ENCODE measurements around the gene EPB41L3.

The EPB41L3 gene

DNA sequence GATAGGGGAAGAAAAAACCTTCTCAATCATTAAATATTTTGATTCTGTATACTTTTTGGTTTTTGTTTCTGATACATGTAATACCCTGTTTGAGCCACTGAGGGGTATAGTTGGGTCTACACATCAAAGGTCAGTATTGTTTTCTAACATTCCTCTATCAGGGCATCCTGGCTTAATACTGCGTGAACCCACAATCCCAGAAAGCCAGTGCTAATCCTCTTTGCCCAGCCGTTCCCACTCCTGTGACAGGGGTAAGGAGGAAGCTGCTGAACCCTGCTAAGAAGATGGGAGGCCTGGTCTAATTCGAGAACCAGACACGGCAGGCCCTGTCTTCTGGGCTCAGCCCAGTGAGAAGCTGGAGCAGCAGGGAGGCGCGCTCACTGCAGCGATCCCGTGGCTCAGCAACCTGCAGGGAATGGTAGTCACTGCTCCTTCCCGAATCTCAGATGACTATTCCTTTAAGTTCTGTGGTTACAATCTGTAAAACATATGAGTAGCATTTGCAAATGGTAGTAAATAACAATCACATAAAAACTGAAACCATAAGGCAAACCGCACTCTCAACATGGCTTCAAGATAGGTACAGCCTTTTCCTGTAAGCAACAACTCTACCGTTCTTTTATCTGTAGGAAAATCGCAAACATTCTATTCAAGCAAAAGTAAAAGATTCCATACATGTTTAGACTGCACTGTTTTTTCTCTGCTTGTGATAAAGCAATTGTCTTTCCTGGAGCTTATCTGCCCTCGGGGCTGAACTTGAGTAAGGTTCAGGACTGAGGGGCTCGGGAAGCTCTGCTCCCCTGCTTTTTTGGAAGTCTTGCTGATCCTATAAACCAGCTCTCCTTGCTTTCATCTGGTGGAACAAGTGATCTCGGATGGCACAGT, 87.0 kb downstream of the EPB41L3 start:
- Histone ChIP-seq H3K4me1 (peaks cover 21% of the 10 kb centered on the region), H3K4me3 (ENCODE audit: low read depth, low read length) (no peak overlapping the region)

GRCh38 chr18:5455674-5456073, 88.1 kb downstream of the EPB41L3 start:
- no peak overlapping the region for H3K9ac ChIP-seq
- H3K27ac ChIP-seq, result peak overlapping the region; percentile 67
- TF ChIP-seq, protein P1, sequence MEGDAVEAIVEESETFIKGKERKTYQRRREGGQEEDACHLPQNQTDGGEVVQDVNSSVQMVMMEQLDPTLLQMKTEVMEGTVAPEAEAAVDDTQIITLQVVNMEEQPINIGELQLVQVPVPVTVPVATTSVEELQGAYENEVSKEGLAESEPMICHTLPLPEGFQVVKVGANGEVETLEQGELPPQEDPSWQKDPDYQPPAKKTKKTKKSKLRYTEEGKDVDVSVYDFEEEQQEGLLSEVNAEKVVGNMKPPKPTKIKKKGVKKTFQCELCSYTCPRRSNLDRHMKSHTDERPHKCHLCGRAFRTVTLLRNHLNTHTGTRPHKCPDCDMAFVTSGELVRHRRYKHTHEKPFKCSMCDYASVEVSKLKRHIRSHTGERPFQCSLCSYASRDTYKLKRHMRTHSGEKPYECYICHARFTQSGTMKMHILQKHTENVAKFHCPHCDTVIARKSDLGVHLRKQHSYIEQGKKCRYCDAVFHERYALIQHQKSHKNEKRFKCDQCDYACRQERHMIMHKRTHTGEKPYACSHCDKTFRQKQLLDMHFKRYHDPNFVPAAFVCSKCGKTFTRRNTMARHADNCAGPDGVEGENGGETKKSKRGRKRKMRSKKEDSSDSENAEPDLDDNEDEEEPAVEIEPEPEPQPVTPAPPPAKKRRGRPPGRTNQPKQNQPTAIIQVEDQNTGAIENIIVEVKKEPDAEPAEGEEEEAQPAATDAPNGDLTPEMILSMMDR (IDR thresholded peaks at IDR 0.05), result no peak
- peaks cover 14% of the 10 kb centered on the region for H3K79me2 ChIP-seq
- peaks cover 29% of the 10 kb centered on the region for H3K4me1 ChIP-seq
- H3K27me3 ChIP-seq (ENCODE audit: control insufficient read depth, insufficient read depth, low read length), result no peaks in the 10 kb centered on the region
- no peaks in the 10 kb centered on the region for H3K9me3 ChIP-seq (ENCODE audit: control insufficient read depth, low read length)
- no peak overlapping the region for H3K4me2 ChIP-seq (ENCODE audit: low read length)
- no peak overlapping the region for H2AFZ ChIP-seq
- no peaks in the 10 kb centered on the region for H3K36me3 ChIP-seq (ENCODE audit: control insufficient read depth, insufficient read depth, low read length)
- no peak overlapping the region for H3K4me3 ChIP-seq (ENCODE audit: low read depth, low read length)

More for the DNA sequence above, 87.0 kb downstream of the EPB41L3 start:
- H3K79me2 ChIP-seq, result peaks cover 5% of the 10 kb centered on the region
- TF ChIP-seq, protein P1 (IDR thresholded peaks at IDR 0.05), result peak; percentile 75
- H3K9me3 ChIP-seq (ENCODE audit: control insufficient read depth, low read length), result no peaks in the 10 kb centered on the region
- H3K27me3 ChIP-seq (ENCODE audit: control insufficient read depth, insufficient read depth, low read length), result no peaks in the 10 kb centered on the region
- H3K9ac ChIP-seq, result no peak overlapping the region
- H2AFZ ChIP-seq, result peak overlapping the region; percentile 65
- H3K27ac ChIP-seq, result peak overlapping the region; percentile 67
- no peak overlapping the region for H3K4me2 ChIP-seq (ENCODE audit: low read length)
- no peaks in the 10 kb centered on the region for H3K36me3 ChIP-seq (ENCODE audit: control insufficient read depth, insufficient read depth, low read length)

DNA sequence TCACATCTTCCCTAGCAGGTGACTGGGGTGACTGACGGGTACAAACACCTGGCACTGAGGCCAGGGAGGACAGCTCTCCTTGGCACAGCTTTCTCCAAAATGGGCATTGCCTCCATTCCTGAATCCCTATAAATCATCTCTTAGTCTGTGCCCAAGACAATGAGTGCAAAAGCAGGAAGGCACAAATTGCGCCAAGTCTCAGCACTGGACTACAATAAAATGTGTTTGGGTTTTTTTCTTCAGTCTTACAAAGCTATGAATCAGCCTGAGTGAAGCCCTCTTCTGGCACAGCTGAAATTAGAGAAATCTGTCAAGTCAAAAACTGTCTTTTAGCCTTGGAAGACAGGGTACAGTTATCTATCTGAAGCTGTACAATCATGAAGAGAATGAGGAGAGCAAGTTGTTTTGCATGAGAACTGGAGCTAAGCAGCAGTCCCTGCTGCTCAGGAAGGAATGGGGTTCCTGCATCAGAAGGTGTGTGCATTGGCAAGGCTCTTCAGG, 90.8 kb downstream of the EPB41L3 start:
- H2AFZ ChIP-seq, result no peak overlapping the region
- no peak overlapping the region for H3K9ac ChIP-seq
- no peaks in the 10 kb centered on the region for H3K27me3 ChIP-seq (ENCODE audit: control insufficient read depth, insufficient read depth, low read length)
- no peaks in the 10 kb centered on the region for H3K9me3 ChIP-seq (ENCODE audit: control insufficient read depth, low read length)
- no peaks in the 10 kb centered on the region for H3K36me3 ChIP-seq (ENCODE audit: control insufficient read depth, insufficient read depth, low read length)
- H3K27ac ChIP-seq, result peak overlapping the region; percentile 1
- no peak overlapping the region for H3K4me3 ChIP-seq (ENCODE audit: low read depth, low read length)
- H3K79me2 ChIP-seq, result peaks cover 27% of the 10 kb centered on the region
- H3K4me1 ChIP-seq, result peaks cover 21% of the 10 kb centered on the region
- TF ChIP-seq, protein P1 (IDR thresholded peaks at IDR 0.05), result no peak
- no peak overlapping the region for H3K4me2 ChIP-seq (ENCODE audit: low read length)

- Histone ChIP-seq H3K27ac (no peak overlapping the region), H3K36me3 (ENCODE audit: control insufficient read depth, insufficient read depth, low read length) (no peaks in the 10 kb centered on the region), H3K79me2 (peaks cover 30% of the 10 kb centered on the region), H3K27me3 (ENCODE audit: control insufficient read depth, insufficient read depth, low read length) (no peaks in the 10 kb centered on the region), H3K9ac (no peak overlapping the region), H3K4me2 (ENCODE audit: low read length) (no peak overlapping the region), H2AFZ (no peak overlapping the region), H3K4me1 (peaks cover 12% of the 10 kb centered on the region), H3K4me3 (ENCODE audit: low read depth, low read length) (no peak overlapping the region), H3K9me3 (ENCODE audit: control insufficient read depth, low read length) (no peaks in the 10 kb centered on the region)
- TF ChIP-seq, protein P1 (IDR thresholded peaks at IDR 0.05), result no peak
Measured at GRCh38 chr18:5451871-5452270, 91.9 kb downstream of the EPB41L3 start.
